Neural cell (in vitro differentiated cells): ENCODE measurements around the gene ARFIP2. TPM values are rescaled to one million over a fixed set of nuclear protein-coding genes. Genes with fewer than 3 reads are reported as not detected.
"Not testable (repeated sequence)": the region's sequence is repeated elsewhere in the genome, so short reads cannot be mapped to it uniquely, and the experiment has no call there.

Experiments
- H2AFZ ChIP-seq: fragments of 200-600, 300-800 bp; sonication (generic), shearing (Covaris generic); 2 replicates; pipeline ENCODE4 v1.6.0; 2014; ENCODE audit warnings: low read depth, mild to moderate bottlenecking, antibody characterized with exemption, low read length, moderate library complexity
- H3F3A ChIP-seq: fragments of 200-600 bp; shearing (Covaris generic); 2 replicates; pipeline ENCODE4 v1.6.1; 2016; ENCODE audit warnings: mild to moderate bottlenecking, moderate library complexity, mixed read lengths, antibody characterized with exemption, low read length; ENCODE audit not compliant: insufficient read depth, poor library complexity, severe bottlenecking
- H3K27ac ChIP-seq: fragments of 200-600, 300-800 bp; sonication (generic), shearing (Covaris generic); 2 replicates; pipeline ENCODE4 v1.5.1; 2014; ENCODE audit warnings: mild to moderate bottlenecking, low read length, moderate library complexity
- H3K27me3 ChIP-seq: fragments of 300-800, 200-600 bp; sonication (generic), shearing (Covaris generic); 2 replicates; pipeline ENCODE4 v1.6.0; 2014; ENCODE audit warnings: mild to moderate bottlenecking, low read depth, low read length, moderate library complexity; ENCODE audit not compliant: insufficient read depth
- H3K36me3 ChIP-seq: fragments of 300-800, 200-600 bp; sonication (generic), shearing (Covaris generic); 2 replicates; pipeline ENCODE4 v1.5.1; 2014; ENCODE audit warnings: mild to moderate bottlenecking, antibody characterized with exemption, low read length, moderate library complexity; ENCODE audit not compliant: insufficient read depth
- H3K4me2 ChIP-seq: fragments of 300-800, 200-600 bp; sonication (generic), shearing (Covaris generic); 2 replicates; pipeline ENCODE4 v1.6.0; 2014; ENCODE audit warnings: mild to moderate bottlenecking, low read length
- H3K4me3 ChIP-seq: fragments of 300-800, 200-600 bp; sonication (generic), shearing (Covaris generic); 2 replicates; pipeline ENCODE4 v1.5.1; 2014; ENCODE audit warnings: mild to moderate bottlenecking, low read length, moderate library complexity
- H3K79me2 ChIP-seq: fragments of 200-600 bp; shearing (Covaris generic); replicated peaks from 2 replicates; pipeline ENCODE4 v1.6.0; 2014; ENCODE audit warnings: mild to moderate bottlenecking, low read length, moderate library complexity; ENCODE audit not compliant: insufficient read depth
- H3K9ac ChIP-seq: fragments of 300-800, 200-600 bp; sonication (generic), shearing (Covaris generic); 2 replicates; pipeline ENCODE4 v1.6.1; 2016; ENCODE audit warnings: mild to moderate bottlenecking, low read length, mixed read lengths
- H3K9me2 ChIP-seq: fragments of 200-600 bp; shearing (Covaris generic); 2 replicates; pipeline ENCODE4 v1.6.1; 2016; ENCODE audit warnings: mild to moderate bottlenecking, low read length, mixed read lengths; ENCODE audit not compliant: insufficient read depth
- H3K9me3 ChIP-seq: fragments of 200-600, 300-800 bp; sonication (generic), shearing (Covaris generic); 2 replicates; pipeline ENCODE4 v1.6.1; 2016; ENCODE audit warnings: mild to moderate bottlenecking, mixed run types, low read length, moderate library complexity, mixed read lengths
- H4K20me1 ChIP-seq: fragments of 200-600 bp; shearing (Covaris generic); 2 replicates; pipeline ENCODE4 v1.6.1; 2016; ENCODE audit warnings: mild to moderate bottlenecking, mixed run types; ENCODE audit not compliant: insufficient read depth
- CTCF ChIP-seq: fragments of 450-650 bp; IDR thresholded peaks from 2 replicates; pipeline ENCODE4 v1.5.1; 2014; ENCODE audit warnings: antibody characterized with exemption, mild to moderate bottlenecking, moderate library complexity; ENCODE audit not compliant: poor library complexity, severe bottlenecking
- EP300 ChIP-seq: fragments of 450-650 bp; conservative IDR thresholded peaks from 2 replicates; pipeline ENCODE4 v1.6.1; 2014; ENCODE audit warnings: antibody characterized with exemption, mild to moderate bottlenecking, moderate library complexity; ENCODE audit not compliant: poor library complexity, severe bottlenecking
- EZH2 ChIP-seq: fragments of 200-600, 300-800 bp; shearing (Covaris generic), sonication (generic); IDR thresholded peaks from 2 replicates; pipeline ENCODE4 v1.6.1; 2014; ENCODE audit warnings: antibody characterized with exemption, low read length, borderline replicate concordance, mild to moderate bottlenecking; ENCODE audit not compliant: insufficient read depth, poor library complexity, severe bottlenecking
- MXI1 ChIP-seq: fragments of 450-650 bp; conservative IDR thresholded peaks from 2 replicates; pipeline ENCODE4 v1.6.1; 2014; ENCODE audit warnings: antibody characterized with exemption, mild to moderate bottlenecking; ENCODE audit not compliant: poor library complexity, severe bottlenecking
- POLR2AphosphoS5 ChIP-seq: IDR thresholded peaks from 2 replicates; pipeline ENCODE4 v1.6.1; 2012
- RAD21 ChIP-seq: fragments of 450-650 bp; conservative IDR thresholded peaks from 2 replicates; pipeline ENCODE4 v1.6.1; 2014; ENCODE audit warnings: antibody characterized with exemption, mild to moderate bottlenecking, moderate library complexity
- REST ChIP-seq: IDR thresholded peaks from 2 replicates; pipeline ENCODE4 v1.6.1; 2012; ENCODE audit warnings: borderline replicate concordance
- SMC3 ChIP-seq: fragments of 450-650 bp; conservative IDR thresholded peaks from 2 replicates; pipeline ENCODE4 v1.6.1; 2014; ENCODE audit warnings: antibody characterized with exemption, mild to moderate bottlenecking, moderate library complexity; ENCODE audit not compliant: poor library complexity
- TAF1 ChIP-seq: IDR thresholded peaks from 2 replicates; pipeline ENCODE4 v1.6.1; 2012; ENCODE audit warnings: low read depth
- polyA plus RNA-seq: library from polyadenylated mRNA; depleted of rRNA; stranded (reverse); fragments of >200 nt; gene quantifications from 2 replicates; pipeline ENCODE4 v1.2.3, GENCODE V29; 2014

Gene ARFIP2
- polyA plus RNA-seq, 1 donor from 2014 or later, result 83.7 TPM

GRCh38 chr11:6526411-6527135, 45.4 kb upstream of the ARFIP2 start (continued):
- no peak for TF ChIP-seq TAF1
- no peak for TF ChIP-seq EP300
- TF ChIP-seq RAD21, result no peak
- TF ChIP-seq MXI1, result no peak

- H3K9ac ChIP-seq, result no peak overlapping the region
- no peaks in the 10 kb centered on the region for H3K27me3 ChIP-seq
- H3K9me2 ChIP-seq, result no peaks in the 10 kb centered on the region
- TF ChIP-seq REST (no peak), EP300 (no peak), CTCF (no peak), MXI1 (no peak), TAF1 (no peak), EZH2 (no peak), RAD21 (no peak), SMC3 (no peak), POLR2AphosphoS5 (no peak)
- no peak overlapping the region for H3K4me3 ChIP-seq
- no peaks in the 10 kb centered on the region for H3F3A ChIP-seq
- no peaks in the 10 kb centered on the region for H3K79me2 ChIP-seq
- H3K27ac ChIP-seq, result no peak overlapping the region
- H4K20me1 ChIP-seq, result no peaks in the 10 kb centered on the region
- no peaks in the 10 kb centered on the region for H3K9me3 ChIP-seq
- no peak overlapping the region for H2AFZ ChIP-seq
- no peaks in the 10 kb centered on the region for H3K36me3 ChIP-seq
- H3K4me2 ChIP-seq, result no peak overlapping the region
These were observed 42.1 kb upstream of the ARFIP2 start for GRCh38 chr11:6523253-6523652.

GRCh38 chr11:6521946-6522345, 40.8 kb upstream of the ARFIP2 start:
- H2AFZ ChIP-seq, H3F3A ChIP-seq, H3K4me2 ChIP-seq, H3K27me3 ChIP-seq, H3K9me3 ChIP-seq, H3K79me2 ChIP-seq, H4K20me1 ChIP-seq, H3K4me3 ChIP-seq, H3K36me3 ChIP-seq, H3K9ac ChIP-seq, H3K27ac ChIP-seq, H3K9me2 ChIP-seq: not testable (repeated sequence)
